ENCODE data around the gene MYO7A.

DNA sequence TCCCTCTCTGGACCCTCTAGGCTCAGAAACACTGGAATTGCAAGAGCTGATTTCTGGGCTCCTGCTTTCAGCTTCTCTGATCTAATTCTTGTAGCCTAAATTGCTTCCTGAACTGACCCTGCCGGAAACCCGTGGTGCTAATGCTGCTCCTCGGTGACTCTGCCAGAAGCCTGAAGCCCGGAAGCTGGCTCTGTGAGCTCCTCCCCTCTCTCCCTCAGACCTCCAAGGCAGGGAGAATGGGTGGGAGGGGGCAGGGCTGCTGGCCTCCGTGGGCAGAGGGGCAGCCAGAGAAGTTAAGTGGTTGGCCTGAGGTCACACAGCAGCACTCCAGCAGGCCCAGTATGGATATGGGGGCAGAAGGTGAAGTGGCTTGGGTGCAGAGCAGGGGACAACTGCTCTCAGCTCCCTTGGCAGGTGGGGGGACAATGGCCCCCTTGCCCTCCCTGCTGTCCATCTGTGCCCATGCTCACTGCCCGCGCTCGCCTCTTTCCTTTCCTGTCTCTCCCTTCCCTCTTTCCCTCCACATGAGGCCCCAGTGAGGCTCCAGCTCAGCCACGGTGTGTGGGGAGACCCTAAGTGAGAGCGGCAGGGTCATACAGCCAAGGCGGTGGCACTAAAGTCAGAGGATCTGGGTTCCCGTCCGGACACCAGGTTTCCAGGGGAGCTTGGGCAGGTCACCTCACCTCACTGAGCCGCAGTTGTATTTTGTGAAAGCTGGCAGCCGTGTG is 45.0 kb upstream of the MYO7A start:
- TF ChIP-seq POLR2AphosphoS5 (IDR thresholded peaks at IDR 0.05; ENCODE audit: low read depth) (no peak), EZH2 (IDR thresholded peaks at IDR 0.05; ENCODE audit: low read depth, unreplicated experiment) (no peak), EZH2phosphoT487 (IDR thresholded peaks at IDR 0.05; ENCODE audit: unreplicated experiment) (no peak), JUNB (IDR thresholded peaks at IDR 0.05; ENCODE audit: unreplicated experiment) (no peak), STAT1 (IDR thresholded peaks at IDR 0.05; ENCODE audit: unreplicated experiment) (no peak), ZNF114 (CRISPR knock-in tag; IDR thresholded peaks at IDR 0.05) (no peak), NANOG (IDR thresholded peaks at IDR 0.05; ENCODE audit: borderline replicate concordance) (no peak), CREB1 (CRISPR knock-in tag; IDR thresholded peaks at IDR 0.05; ENCODE audit: low read depth) (no peak), ZNF331 (CRISPR knock-in tag; IDR thresholded peaks at IDR 0.05; ENCODE audit: low read depth) (no peak)
- TF ChIP-seq, protein P1, sequence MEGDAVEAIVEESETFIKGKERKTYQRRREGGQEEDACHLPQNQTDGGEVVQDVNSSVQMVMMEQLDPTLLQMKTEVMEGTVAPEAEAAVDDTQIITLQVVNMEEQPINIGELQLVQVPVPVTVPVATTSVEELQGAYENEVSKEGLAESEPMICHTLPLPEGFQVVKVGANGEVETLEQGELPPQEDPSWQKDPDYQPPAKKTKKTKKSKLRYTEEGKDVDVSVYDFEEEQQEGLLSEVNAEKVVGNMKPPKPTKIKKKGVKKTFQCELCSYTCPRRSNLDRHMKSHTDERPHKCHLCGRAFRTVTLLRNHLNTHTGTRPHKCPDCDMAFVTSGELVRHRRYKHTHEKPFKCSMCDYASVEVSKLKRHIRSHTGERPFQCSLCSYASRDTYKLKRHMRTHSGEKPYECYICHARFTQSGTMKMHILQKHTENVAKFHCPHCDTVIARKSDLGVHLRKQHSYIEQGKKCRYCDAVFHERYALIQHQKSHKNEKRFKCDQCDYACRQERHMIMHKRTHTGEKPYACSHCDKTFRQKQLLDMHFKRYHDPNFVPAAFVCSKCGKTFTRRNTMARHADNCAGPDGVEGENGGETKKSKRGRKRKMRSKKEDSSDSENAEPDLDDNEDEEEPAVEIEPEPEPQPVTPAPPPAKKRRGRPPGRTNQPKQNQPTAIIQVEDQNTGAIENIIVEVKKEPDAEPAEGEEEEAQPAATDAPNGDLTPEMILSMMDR (conservative IDR thresholded peaks at IDR 0.05; ENCODE audit: low read depth in 2 of 2) = no peak
- TF ChIP-seq, protein P2, sequence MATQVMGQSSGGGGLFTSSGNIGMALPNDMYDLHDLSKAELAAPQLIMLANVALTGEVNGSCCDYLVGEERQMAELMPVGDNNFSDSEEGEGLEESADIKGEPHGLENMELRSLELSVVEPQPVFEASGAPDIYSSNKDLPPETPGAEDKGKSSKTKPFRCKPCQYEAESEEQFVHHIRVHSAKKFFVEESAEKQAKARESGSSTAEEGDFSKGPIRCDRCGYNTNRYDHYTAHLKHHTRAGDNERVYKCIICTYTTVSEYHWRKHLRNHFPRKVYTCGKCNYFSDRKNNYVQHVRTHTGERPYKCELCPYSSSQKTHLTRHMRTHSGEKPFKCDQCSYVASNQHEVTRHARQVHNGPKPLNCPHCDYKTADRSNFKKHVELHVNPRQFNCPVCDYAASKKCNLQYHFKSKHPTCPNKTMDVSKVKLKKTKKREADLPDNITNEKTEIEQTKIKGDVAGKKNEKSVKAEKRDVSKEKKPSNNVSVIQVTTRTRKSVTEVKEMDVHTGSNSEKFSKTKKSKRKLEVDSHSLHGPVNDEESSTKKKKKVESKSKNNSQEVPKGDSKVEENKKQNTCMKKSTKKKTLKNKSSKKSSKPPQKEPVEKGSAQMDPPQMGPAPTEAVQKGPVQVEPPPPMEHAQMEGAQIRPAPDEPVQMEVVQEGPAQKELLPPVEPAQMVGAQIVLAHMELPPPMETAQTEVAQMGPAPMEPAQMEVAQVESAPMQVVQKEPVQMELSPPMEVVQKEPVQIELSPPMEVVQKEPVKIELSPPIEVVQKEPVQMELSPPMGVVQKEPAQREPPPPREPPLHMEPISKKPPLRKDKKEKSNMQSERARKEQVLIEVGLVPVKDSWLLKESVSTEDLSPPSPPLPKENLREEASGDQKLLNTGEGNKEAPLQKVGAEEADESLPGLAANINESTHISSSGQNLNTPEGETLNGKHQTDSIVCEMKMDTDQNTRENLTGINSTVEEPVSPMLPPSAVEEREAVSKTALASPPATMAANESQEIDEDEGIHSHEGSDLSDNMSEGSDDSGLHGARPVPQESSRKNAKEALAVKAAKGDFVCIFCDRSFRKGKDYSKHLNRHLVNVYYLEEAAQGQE (IDR thresholded peaks at IDR 0.05; ENCODE audit: unreplicated experiment) = no peak
- TF ChIP-seq, protein P3, sequence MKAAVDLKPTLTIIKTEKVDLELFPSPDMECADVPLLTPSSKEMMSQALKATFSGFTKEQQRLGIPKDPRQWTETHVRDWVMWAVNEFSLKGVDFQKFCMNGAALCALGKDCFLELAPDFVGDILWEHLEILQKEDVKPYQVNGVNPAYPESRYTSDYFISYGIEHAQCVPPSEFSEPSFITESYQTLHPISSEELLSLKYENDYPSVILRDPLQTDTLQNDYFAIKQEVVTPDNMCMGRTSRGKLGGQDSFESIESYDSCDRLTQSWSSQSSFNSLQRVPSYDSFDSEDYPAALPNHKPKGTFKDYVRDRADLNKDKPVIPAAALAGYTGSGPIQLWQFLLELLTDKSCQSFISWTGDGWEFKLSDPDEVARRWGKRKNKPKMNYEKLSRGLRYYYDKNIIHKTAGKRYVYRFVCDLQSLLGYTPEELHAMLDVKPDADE (IDR thresholded peaks at IDR 0.05) = no peak
- TF ChIP-seq, protein P4, sequence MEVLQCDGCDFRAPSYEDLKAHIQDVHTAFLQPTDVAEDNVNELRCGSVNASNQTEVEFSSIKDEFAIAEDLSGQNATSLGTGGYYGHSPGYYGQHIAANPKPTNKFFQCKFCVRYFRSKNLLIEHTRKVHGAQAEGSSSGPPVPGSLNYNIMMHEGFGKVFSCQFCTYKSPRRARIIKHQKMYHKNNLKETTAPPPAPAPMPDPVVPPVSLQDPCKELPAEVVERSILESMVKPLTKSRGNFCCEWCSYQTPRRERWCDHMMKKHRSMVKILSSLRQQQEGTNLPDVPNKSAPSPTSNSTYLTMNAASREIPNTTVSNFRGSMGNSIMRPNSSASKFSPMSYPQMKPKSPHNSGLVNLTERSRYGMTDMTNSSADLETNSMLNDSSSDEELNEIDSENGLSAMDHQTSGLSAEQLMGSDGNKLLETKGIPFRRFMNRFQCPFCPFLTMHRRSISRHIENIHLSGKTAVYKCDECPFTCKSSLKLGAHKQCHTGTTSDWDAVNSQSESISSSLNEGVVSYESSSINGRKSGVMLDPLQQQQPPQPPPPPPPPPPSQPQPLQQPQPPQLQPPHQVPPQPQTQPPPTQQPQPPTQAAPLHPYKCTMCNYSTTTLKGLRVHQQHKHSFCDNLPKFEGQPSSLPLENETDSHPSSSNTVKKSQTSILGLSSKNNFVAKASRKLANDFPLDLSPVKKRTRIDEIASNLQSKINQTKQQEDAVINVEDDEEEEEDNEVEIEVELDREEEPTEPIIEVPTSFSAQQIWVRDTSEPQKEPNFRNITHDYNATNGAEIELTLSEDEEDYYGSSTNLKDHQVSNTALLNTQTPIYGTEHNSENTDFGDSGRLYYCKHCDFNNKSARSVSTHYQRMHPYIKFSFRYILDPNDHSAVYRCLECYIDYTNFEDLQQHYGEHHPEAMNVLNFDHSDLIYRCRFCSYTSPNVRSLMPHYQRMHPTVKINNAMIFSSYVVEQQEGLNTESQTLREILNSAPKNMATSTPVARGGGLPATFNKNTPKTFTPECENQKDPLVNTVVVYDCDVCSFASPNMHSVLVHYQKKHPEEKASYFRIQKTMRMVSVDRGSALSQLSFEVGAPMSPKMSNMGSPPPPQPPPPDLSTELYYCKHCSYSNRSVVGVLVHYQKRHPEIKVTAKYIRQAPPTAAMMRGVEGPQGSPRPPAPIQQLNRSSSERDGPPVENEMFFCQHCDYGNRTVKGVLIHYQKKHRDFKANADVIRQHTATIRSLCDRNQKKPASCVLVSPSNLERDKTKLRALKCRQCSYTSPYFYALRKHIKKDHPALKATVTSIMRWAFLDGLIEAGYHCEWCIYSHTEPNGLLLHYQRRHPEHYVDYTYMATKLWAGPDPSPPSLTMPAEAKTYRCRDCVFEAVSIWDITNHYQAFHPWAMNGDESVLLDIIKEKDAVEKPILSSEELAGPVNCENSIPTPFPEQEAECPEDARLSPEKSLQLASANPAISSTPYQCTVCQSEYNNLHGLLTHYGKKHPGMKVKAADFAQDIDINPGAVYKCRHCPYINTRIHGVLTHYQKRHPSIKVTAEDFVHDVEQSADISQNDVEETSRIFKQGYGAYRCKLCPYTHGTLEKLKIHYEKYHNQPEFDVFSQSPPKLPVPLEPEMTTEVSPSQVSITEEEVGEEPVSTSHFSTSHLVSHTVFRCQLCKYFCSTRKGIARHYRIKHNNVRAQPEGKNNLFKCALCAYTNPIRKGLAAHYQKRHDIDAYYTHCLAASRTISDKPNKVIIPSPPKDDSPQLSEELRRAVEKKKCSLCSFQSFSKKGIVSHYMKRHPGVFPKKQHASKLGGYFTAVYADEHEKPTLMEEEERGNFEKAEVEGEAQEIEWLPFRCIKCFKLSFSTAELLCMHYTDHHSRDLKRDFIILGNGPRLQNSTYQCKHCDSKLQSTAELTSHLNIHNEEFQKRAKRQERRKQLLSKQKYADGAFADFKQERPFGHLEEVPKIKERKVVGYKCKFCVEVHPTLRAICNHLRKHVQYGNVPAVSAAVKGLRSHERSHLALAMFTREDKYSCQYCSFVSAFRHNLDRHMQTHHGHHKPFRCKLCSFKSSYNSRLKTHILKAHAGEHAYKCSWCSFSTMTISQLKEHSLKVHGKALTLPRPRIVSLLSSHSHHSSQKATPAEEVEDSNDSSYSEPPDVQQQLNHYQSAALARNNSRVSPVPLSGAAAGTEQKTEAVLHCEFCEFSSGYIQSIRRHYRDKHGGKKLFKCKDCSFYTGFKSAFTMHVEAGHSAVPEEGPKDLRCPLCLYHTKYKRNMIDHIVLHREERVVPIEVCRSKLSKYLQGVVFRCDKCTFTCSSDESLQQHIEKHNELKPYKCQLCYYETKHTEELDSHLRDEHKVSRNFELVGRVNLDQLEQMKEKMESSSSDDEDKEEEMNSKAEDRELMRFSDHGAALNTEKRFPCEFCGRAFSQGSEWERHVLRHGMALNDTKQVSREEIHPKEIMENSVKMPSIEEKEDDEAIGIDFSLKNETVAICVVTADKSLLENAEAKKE (CRISPR knock-in tag; IDR thresholded peaks at IDR 0.05) = no peak
